Posterior cingulate gyrus (tissue), 11 donors: Measurements from ENCODE around the gene CDH1.

Experiments
- DNase-seq, 10 donors: peaks; one replicate each; pipeline versions ENCODE4 v3.0.0 to v3.0.0-alpha.2; 2020 to 2021; ENCODE audit warnings: mixed read lengths in 3 of 10
- intact Hi-C: fragments of 100-400 bp; cut with DNase I; formaldehyde crosslinking; loops from one replicate; pipeline ENCODE4 v1.15.1; 2023

CDH1 gene

GRCh38 chr16:68757625-68757935 is 20.5 kb downstream of the CDH1 start:
- intact Hi-C loops: no loop called here
- no peak for DNase-seq

DNA sequence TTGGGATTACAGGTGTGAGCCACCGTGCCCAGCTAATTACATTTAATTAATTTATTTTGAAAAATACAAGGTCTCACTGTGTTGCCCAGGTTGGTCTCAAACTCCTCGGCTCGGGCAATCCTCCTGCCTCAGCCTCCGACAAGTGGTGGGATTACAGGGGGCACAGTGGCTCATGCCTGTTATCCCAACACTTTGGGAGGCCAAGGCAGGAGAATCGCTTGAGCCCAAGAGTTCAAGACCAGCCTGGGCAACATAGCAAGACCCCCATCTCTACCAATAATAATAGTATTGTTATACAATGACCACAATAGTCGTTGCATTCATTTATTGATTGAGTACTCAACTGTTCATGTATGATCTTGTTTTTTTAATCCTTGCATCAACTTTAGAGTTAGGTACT is 22.0 kb downstream of the CDH1 start:
- DNase-seq: peak in 1 of 10 donors; percentile 36
- intact Hi-C loops: no loop called here

DNA sequence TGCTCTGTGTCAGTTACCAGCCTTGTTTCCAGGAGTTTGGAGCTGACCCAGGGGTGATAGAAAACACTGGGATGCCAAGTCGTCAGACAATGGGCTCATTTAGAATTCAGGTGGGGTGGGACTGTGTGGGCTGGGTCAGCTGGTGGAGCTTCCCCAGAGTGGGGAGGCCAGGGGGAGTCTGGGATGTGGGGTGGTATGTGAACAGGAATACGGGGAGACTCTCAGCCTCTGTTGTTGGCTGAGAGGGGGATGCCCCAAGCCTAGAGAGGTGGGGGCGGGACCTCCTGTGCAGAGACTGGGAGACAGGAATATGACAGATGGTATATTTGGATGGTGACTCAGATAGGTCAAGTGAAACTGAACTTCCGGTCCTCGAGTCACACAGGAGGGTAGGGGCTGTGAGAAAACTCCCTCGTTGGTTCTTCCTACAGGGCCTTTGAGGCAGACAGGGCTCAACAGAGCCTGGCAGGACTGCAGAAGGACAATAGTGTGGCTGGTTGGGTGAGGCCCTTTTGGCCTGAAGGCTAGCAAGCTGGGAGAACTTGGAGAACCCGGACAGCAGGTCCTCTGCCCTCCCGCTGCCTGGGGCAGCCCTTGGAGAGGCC is 23.7 kb downstream of the CDH1 start:
- intact Hi-C loops: no loop called here
- peak in 9 of 10 donors; percentile 18 to 90 (median 48) for DNase-seq

- intact Hi-C loops: no loop called here
- peak in 8 of 10 donors; percentile 22 to 88 (median 32) for DNase-seq
These were observed 26.1 kb downstream of the CDH1 start for GRCh38 chr16:68762996-68763756.

- intact Hi-C loops: no loop called here
- peak in 1 of 10 donors; percentile 24 for DNase-seq
These were observed 27.8 kb downstream of the CDH1 start for GRCh38 chr16:68764862-68765261.

- no peak for DNase-seq
- intact Hi-C loops: no loop called here
These were observed 30.5 kb downstream of the CDH1 start for GRCh38 chr16:68767581-68767980.

GRCh38 chr16:68768175-68768574 is 31.1 kb downstream of the CDH1 start:
- intact Hi-C loops: no loop called here
- no peak for DNase-seq

GRCh38 chr16:68768771-68769170 is 31.7 kb downstream of the CDH1 start:
- DNase-seq: no peak
- intact Hi-C loops: no loop called here

- intact Hi-C loops: no loop called here
- peak in 1 of 10 donors; percentile 22 for DNase-seq
These were observed 33.6 kb downstream of the CDH1 start for GRCh38 chr16:68770671-68771070.

DNA sequence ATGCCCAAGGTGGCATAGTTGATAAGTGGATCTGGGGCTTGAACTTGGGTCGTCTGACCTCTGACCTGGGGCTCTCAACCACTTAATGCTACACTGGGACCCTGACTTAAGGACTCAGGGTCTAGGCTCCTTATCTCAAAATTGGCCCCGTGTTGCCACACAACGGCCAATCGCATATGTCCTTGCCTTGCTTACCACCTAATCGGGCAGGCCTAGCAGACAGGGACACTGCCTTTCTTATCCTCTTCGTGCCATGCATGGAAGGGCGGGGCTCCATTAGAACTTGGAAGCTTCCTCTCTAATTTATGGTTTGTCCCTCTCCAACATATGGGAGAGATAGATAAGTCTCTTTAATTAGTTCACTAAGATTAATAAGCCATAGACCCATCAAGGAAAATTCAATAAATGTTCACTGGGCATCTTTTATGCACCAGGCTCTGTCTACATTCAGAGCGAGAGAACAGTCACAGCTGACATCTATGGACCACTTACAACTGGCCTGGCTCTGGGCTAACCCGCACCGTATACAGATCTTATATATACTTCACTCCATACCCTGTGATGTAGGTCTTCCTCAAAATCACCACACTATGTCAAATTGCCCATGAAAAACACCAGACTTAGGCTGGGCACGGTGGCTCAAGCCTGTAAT is 35.1 kb downstream of the CDH1 start:
- intact Hi-C loops: no loop called here
- peak in 2 of 10 donors; percentile 8 to 24 for DNase-seq

GRCh38 chr16:68772871-68773270 is 35.8 kb downstream of the CDH1 start:
- DNase-seq: no peak
- intact Hi-C loops: no loop called here

GRCh38 chr16:68774982-68775634 is 38.0 kb downstream of the CDH1 start:
- intact Hi-C loops: no loop called here
- DNase-seq: no peak

DNA sequence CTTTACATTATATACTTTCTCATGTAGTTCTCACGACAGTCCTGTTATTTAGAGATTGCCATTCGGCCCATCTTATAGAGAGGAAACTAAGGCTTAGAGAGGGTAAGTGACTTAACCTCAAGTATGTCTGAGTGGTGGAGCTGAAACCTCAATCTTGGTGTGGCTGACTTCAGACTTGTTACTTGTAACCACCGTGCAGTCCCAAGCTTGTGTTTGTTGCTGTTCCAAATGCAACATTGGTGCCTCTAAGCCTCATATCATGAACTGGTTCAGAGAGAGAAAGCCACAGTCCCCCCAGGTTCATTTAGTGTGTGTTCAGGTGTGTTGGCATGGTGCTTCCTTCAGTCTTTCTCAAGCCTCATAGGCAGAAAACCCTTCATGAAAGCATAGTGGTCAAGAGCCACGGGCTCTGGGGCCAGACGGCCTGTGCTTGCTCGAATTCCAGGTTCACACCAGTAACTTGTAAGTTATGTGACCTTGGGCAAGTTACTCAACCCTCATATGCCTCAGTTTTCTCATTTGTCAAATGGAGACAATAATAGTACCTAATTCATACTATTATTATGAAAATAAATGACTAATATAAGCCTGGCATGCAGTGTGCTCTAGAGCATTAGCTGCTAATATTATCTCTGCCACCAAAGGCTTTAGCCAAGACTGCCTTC is 39.9 kb downstream of the CDH1 start:
- peak in 1 of 10 donors; percentile 5 for DNase-seq
- intact Hi-C loops: no loop called here

- intact Hi-C loops: no loop called here
- DNase-seq: peak in 2 of 10 donors; percentile 9 to 62
These were observed 41.6 kb downstream of the CDH1 start for GRCh38 chr16:68778551-68779231.

DNA sequence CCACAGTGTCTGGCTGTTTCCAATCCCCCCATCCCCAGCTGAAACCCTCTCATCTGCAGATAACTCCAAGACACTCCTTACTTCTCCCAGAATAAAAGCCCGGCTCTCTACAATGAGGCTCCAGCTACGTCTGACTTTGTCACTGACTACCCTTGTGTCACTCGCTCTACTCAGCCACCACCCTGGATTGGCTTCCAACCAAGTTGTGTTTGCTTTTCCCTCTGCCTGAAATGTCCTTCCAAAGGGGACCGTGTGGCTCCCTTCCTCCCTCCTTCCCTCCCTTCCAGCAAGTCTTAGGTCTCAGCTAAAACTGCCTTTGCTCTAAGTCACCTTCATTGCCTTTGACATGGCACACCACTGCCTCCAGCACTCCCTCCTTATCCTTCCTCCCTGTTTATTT is 42.8 kb downstream of the CDH1 start:
- peak in 2 of 10 donors; percentile 22 to 36 for DNase-seq
- intact Hi-C loops: no loop called here

- peak in 1 of 10 donors; percentile 7 for DNase-seq
- intact Hi-C loops: no loop called here
These were observed 44.7 kb downstream of the CDH1 start for GRCh38 chr16:68781784-68782183.

GRCh38 chr16:68782198-68783174 is 45.4 kb downstream of the CDH1 start:
- peak in 2 of 10 donors; percentile 27 to 56 for DNase-seq
- intact Hi-C loops: no loop called here

DNA sequence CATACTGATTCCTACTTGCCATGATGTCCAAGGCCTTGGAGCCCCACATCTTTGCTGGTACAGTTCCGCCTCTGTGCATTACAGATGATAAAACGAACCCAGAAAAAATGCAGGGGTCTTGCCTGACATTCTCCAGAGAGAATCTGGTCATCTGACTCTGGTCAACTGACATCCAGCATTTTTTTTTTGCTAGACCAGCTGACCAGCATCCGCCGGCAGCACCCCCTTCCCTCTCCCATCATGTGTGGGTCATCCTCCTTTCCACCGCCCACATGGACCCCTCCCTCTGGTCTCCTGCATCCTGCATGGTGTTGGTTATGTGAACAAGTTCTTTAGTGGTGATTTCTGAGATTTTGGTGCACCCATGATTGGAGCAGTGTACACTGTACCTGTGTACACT is 47.1 kb downstream of the CDH1 start:
- DNase-seq: peak in 2 of 10 donors; percentile 49 to 88
- intact Hi-C loops: no loop called here

- peak in 1 of 10 donors; percentile 4 for DNase-seq
- intact Hi-C loops: no loop called here
These were observed 47.6 kb downstream of the CDH1 start for GRCh38 chr16:68784721-68785120.
